OCI-LY3 (cell line): ENCODE measurements around the gene BTF3.

Experiments
- CTCF ChIP-seq: fragments of 200-600, 300-600 bp; sonication (generic); IDR thresholded peaks from 2 replicates; pipeline ENCODE4 v1.5.1; 2014; ENCODE audit warnings: antibody characterized with exemption, low read length, low read depth
- EZH2phosphoT487 ChIP-seq: fragments of 200-600 bp; shearing (Covaris generic); IDR thresholded peaks from 2 replicates; pipeline ENCODE4 v1.6.1; 2018; ENCODE audit warnings: antibody characterized with exemption, mixed run types, low read depth

- no peak for TF ChIP-seq CTCF
- TF ChIP-seq EZH2phosphoT487, result no peak
These were observed 15.7 kb upstream of the BTF3 start for GRCh38 chr5:73482383-73483136.
